K562 (cell line): ENCODE results near the gene BORCS5. TPM values are rescaled to one million over a fixed set of nuclear protein-coding genes. Genes with fewer than 3 reads are reported as not detected.

Experiments used
- ATAC-seq: fragments of 200-7000 bp; cut with Tn5 transposase; 3 replicates; pipeline ENCODE4 v1.9.1; 2020; ENCODE audit warnings: moderate library complexity
- BruUV-seq: library from RNA; stranded (reverse); fragments of 400-500 nt; replicated peaks from 2 replicates; lab custom pipeline; 2021; lab: Mats Ljungman, UMichigan
- CTCF ChIA-PET: fragments of 300-600 bp; formaldehyde crosslinking; extraction: SDS; loops from one replicate; lab custom pipeline; 2021; ENCODE audit warnings: low intra/inter-chr PET ratio; lab: Yijun Ruan, JAX
- POLR2A ChIA-PET: fragments of 300-600, 350-650 bp; sonication (Branson Sonifier 250); formaldehyde crosslinking; extraction: SDS; loops from one replicate; lab custom pipeline; 2021; ENCODE audit warnings: antibody characterized with exemption, inconsistent platforms; lab: Yijun Ruan, JAX
- DNase-seq, 4 experiments: peaks; one replicate each; pipeline versions ENCODE4 v3.0.0 to v3.0.0-alpha.2; 2011 to 2018; ENCODE audit warnings: low spot score in 3 of 4, mixed read lengths in 3 of 4; ENCODE audit errors: extremely low read depth in 1 of 4
- FAIRE-seq: peaks from 2 replicates; lab custom pipeline; 2011; peaks lifted over from hg19 to GRCh38; lab: Jason Lieb, UNC
- H2AFZ ChIP-seq: 2 replicates; pipeline ENCODE4 v1.6.0; 2011; ENCODE audit warnings: low read depth, low read length, control low read depth, inconsistent platforms
- H3K27ac ChIP-seq: fragments of 200-600 bp; 3 replicates; pipeline ENCODE4 v1.8.0; 2011; ENCODE audit warnings: low read depth, mild to moderate bottlenecking, control low read depth, inconsistent platforms, low read length, moderate library complexity, mixed read lengths; ENCODE audit errors: extremely low read depth
- H3K27me3 ChIP-seq, 2 experiments: fragments of 300-600 bp in 1 of 2; 2 replicates in 1 of 2; 3 replicates in 1 of 2; pipeline versions ENCODE4 v1.6.0 to v1.8.0; 2011; ENCODE audit warnings: inconsistent platforms in 2 of 2, low read length in 2 of 2, mild to moderate bottlenecking in 1 of 2, mixed read lengths in 1 of 2, moderate library complexity in 1 of 2; ENCODE audit not compliant: control insufficient read depth in 2 of 2, insufficient read depth in 2 of 2
- H3K36me3 ChIP-seq: fragments of 300-600 bp; 3 replicates; pipeline ENCODE4 v1.8.0; 2011; ENCODE audit warnings: mild to moderate bottlenecking, low read length, inconsistent platforms; ENCODE audit not compliant: control insufficient read depth, insufficient read depth
- H3K4me1 ChIP-seq, 2 experiments: fragments of 200-600 bp in 1 of 2; replicated peaks in 1 of 2; 2 replicates in 1 of 2; 3 replicates in 1 of 2; pipeline versions ENCODE4 v1.5.1 to v1.8.0; 2011; ENCODE audit warnings: inconsistent platforms in 2 of 2, low read length in 2 of 2, mild to moderate bottlenecking in 1 of 2, mixed read lengths in 1 of 2, moderate library complexity in 1 of 2; ENCODE audit not compliant: control insufficient read depth in 2 of 2, insufficient read depth in 2 of 2
- H3K4me2 ChIP-seq: 2 replicates; pipeline ENCODE4 v1.6.1; 2011; ENCODE audit warnings: low read length, control low read depth, inconsistent platforms, mixed read lengths; ENCODE audit not compliant: insufficient read depth
- H3K4me3 ChIP-seq: fragments of 200-600 bp; sonication (generic), shearing (Covaris generic); 2 replicates; pipeline ENCODE4 v1.5.1; 2016; ENCODE audit warnings: control low read depth, inconsistent platforms
- H3K79me2 ChIP-seq: fragments of 200-600 bp; 3 replicates; pipeline ENCODE4 v1.8.0; 2011; ENCODE audit warnings: low read length, inconsistent platforms; ENCODE audit not compliant: control insufficient read depth, insufficient read depth
- H3K9ac ChIP-seq, 2 experiments: 2 replicates each; pipeline versions ENCODE4 v1.6.0 to v1.6.1; 2011; ENCODE audit warnings: low read depth in 2 of 2, low read length in 2 of 2, control low read depth in 1 of 2, inconsistent platforms in 1 of 2, mild to moderate bottlenecking in 1 of 2, mixed read lengths in 1 of 2; ENCODE audit not compliant: insufficient read depth in 1 of 2
- H3K9me1 ChIP-seq: one replicate; pipeline ENCODE4 v1.6.0; 2011; ENCODE audit warnings: inconsistent platforms, mild to moderate bottlenecking, low read length, moderate library complexity; ENCODE audit not compliant: control insufficient read depth, insufficient read depth
- H3K9me3 ChIP-seq: replicated peaks from 2 replicates; pipeline ENCODE4 v1.5.1; 2011; ENCODE audit warnings: low read depth, low read length, inconsistent platforms; ENCODE audit not compliant: control insufficient read depth, insufficient read depth
- H4K20me1 ChIP-seq: replicated peaks from 2 replicates; pipeline ENCODE4 v1.6.1; 2011; ENCODE audit warnings: low read length, inconsistent platforms, mixed read lengths; ENCODE audit not compliant: control insufficient read depth, insufficient read depth
- CHCHD3 ChIP-seq: fragments of 250-450 bp; sonication (Bioruptor Pico); IDR thresholded peaks from 2 replicates; pipeline ENCODE4 v2.1.2; 2022; ENCODE audit warnings: mild to moderate bottlenecking
- ETV6 ChIP-seq, 3 experiments: fragments of 150-350 bp in 1 of 3; sonication (generic) in 1 of 3; formaldehyde crosslinking in 1 of 3; IDR thresholded peaks; 2 replicates each; pipeline versions ENCODE4 v1.6.1 to v1.8.0; 2014 to 2022; ENCODE audit warnings: borderline replicate concordance in 2 of 3, low read depth in 2 of 3, antibody characterized with exemption in 1 of 3, low read length in 1 of 3, mild to moderate bottlenecking in 1 of 3, missing genetic modification reagents in 1 of 3
- HDAC1 ChIP-seq, 2 experiments: fragments of 450-650 bp; IDR thresholded peaks; 2 replicates each; pipeline ENCODE4 v1.6.1; 2016 to 2017; ENCODE audit warnings: inconsistent platforms in 1 of 2, mild to moderate bottlenecking in 1 of 2, moderate library complexity in 1 of 2
- MTA1 ChIP-seq: fragments of 450-650 bp; IDR thresholded peaks from 2 replicates; pipeline ENCODE4 v1.6.1; 2017; ENCODE audit warnings: borderline replicate concordance
- WGBS: fragments of 100-300 bp; shearing (Covaris generic); methylation state at CpG from one replicate; pipeline ENCODE4 v1.1.6; 2016; ENCODE audit warnings: low coverage, mixed read lengths; ENCODE audit not compliant: insufficient coverage; ENCODE audit errors: missing lambda C conversion rate; 5-methylcytosine and 5-hydroxymethylcytosine counted together
- in situ Hi-C: fragments of 300-500 bp; cut with MboI; formaldehyde crosslinking; loops from 4 replicates; pipeline ENCODE4 v1.15.0; 2018; ENCODE audit warnings: inconsistent platforms, mixed read lengths
- intact Hi-C: fragments of 100-400 bp; cut with micrococcal nuclease; formaldehyde crosslinking; loops from 2 replicates; pipeline ENCODE4 v1.14.2; 2022
- polyA plus RNA-seq, 8 experiments: library from polyadenylated mRNA; depleted of rRNA in 4 of 8; stranded (reverse) in 5 of 8; unstranded in 3 of 8; fragments of >200 nt; fragmentation: Nextera tagmentation in 2 of 8; fragmentation: Illumina TruSeq in 1 of 8; extraction: Ambion mirVana in 2 of 8; extraction: Trizol in 1 of 8; gene quantifications; 2 replicates each; pipeline versions ENCODE4 v1.2.1 to v1.2.3, GENCODE V29; 2011 to 2014; ENCODE audit warnings: inconsistent platforms in 1 of 8, missing spikeins in 1 of 8
- total RNA-seq, 7 experiments: library from RNA; depleted of rRNA in 6 of 7; stranded (reverse); fragments of >200 nt in 6 of 7; fragmentation: Illumina TruSeq in 2 of 7; extraction: Trizol in 2 of 7; gene quantifications; 2 replicates each; pipeline versions ENCODE4 v1.2.1 to v1.2.3, GENCODE V29; 2011 to 2021; ENCODE audit warnings: low replicate concordance in 1 of 7
- TF ChIP-seq, protein P1 (sequence below), 2 experiments: fragments of 450-650 bp; IDR thresholded peaks; 2 replicates each; pipeline ENCODE4 v1.6.1; 2016
- TF ChIP-seq, protein P2 (sequence below): fragments of 450-650 bp; IDR thresholded peaks from 2 replicates; pipeline ENCODE4 v1.6.1; 2016; ENCODE audit warnings: borderline replicate concordance

BORCS5 gene
- total and polyA plus RNA-seq, 9 of the 15 experiments (the other 6 are each of a cell fraction or from before 2014, with no cell fraction given) = 0.31 to 12.4 (median 6.6) TPM

DNA sequence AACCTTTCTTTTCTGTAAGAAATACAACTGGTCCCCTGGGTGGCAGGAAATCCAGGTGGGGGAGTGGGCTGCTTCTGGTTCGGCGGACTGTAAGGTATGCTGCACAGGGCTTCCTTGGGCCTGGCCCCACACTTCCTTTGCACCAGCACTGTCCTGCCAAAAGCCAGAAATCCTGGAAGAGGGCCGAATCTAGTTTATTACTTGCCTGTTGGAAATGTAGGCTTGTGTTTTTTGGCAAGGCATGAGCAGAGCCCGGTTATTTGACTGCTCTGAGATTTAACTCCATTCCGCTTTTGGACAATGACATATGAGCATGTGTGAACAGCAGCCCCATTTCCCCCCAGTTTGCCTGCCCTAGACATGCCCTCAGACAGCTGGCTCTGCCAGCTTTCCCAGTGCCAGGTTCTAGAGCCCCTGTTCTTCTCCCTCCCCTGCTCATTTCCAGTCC, 86.6 kb downstream of the BORCS5 start:
- intact Hi-C loops (no loop called here), in situ Hi-C loops (no loop called here)
- WGBS = 75% methylated on average over 3 of the region's 5 CpGs
- TF ChIP-seq, protein P1, sequence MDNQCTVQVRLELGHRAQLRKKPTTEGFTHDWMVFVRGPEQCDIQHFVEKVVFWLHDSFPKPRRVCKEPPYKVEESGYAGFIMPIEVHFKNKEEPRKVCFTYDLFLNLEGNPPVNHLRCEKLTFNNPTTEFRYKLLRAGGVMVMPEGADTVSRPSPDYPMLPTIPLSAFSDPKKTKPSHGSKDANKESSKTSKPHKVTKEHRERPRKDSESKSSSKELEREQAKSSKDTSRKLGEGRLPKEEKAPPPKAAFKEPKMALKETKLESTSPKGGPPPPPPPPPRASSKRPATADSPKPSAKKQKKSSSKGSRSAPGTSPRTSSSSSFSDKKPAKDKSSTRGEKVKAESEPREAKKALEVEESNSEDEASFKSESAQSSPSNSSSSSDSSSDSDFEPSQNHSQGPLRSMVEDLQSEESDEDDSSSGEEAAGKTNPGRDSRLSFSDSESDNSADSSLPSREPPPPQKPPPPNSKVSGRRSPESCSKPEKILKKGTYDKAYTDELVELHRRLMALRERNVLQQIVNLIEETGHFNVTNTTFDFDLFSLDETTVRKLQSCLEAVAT (IDR thresholded peaks at IDR 0.05) = no peak
- TF ChIP-seq CHCHD3 (CRISPR knock-in tag) (no peak), ETV6 (IDR thresholded peaks at IDR 0.05; ENCODE audit: borderline replicate concordance in 1 of 2, low read depth in 2 of 2, low read length in 1 of 2) (no peak), ETV6 (CRISPR knock-in tag; IDR thresholded peaks at IDR 0.05; ENCODE audit: borderline replicate concordance) (no peak), HDAC1 (IDR thresholded peaks at IDR 0.05) (no peak), MTA1 (no peak)
- TF ChIP-seq, protein P2, sequence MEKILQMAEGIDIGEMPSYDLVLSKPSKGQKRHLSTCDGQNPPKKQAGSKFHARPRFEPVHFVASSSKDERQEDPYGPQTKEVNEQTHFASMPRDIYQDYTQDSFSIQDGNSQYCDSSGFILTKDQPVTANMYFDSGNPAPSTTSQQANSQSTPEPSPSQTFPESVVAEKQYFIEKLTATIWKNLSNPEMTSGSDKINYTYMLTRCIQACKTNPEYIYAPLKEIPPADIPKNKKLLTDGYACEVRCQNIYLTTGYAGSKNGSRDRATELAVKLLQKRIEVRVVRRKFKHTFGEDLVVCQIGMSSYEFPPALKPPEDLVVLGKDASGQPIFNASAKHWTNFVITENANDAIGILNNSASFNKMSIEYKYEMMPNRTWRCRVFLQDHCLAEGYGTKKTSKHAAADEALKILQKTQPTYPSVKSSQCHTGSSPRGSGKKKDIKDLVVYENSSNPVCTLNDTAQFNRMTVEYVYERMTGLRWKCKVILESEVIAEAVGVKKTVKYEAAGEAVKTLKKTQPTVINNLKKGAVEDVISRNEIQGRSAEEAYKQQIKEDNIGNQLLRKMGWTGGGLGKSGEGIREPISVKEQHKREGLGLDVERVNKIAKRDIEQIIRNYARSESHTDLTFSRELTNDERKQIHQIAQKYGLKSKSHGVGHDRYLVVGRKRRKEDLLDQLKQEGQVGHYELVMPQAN = no peak
- DNase-seq = no peak
- Histone ChIP-seq H3K9me3 (no peaks in the 10 kb centered on the region), H3K9me1 (no peaks in the 10 kb centered on the region), H3K4me1 (peaks cover 0 to 19% of the 10 kb centered on the region in 2 experiments; a peak in 3 of 5 replicates), H2AFZ (no peak overlapping the region), H3K9ac (no peak overlapping the region), H3K4me2 (no peak overlapping the region), H3K27ac (no peak overlapping the region), H4K20me1 (0 out of 2 replicates have a peak, but pooled peaks cover 3% of the 10 kb centered on the region), H3K36me3 (no peaks in the 10 kb centered on the region), H3K79me2 (no peaks in the 10 kb centered on the region), H3K27me3 (no peaks in the 10 kb centered on the region), H3K4me3 (no peak overlapping the region)
- CTCF ChIA-PET = no interaction called here
- ATAC-seq = no peak
- FAIRE-seq = no peak
- BruUV-seq = no TSS peak
- POLR2A ChIA-PET = no interaction called here
